Natural killer cell (primary cell): ENCODE results near the gene GATB. TPM values are rescaled to one million over a fixed set of nuclear protein-coding genes. Genes with fewer than 3 reads are reported as not detected.

Experiments
- ATAC-seq, 3 donors: fragments of 150-1000 bp in 2 of 3; fragments of 200-7000 bp in 1 of 3; cut with Tn5 transposase; 1 replicate in 1 of 3; 2 replicates in 2 of 3; pipeline ENCODE4 v1.10.0; 2021; ENCODE audit warnings: mild to moderate bottlenecking in 2 of 3, moderate library complexity in 2 of 3
- DNase-seq, 2 donors: peaks; one replicate each; pipeline versions ENCODE4 v3.0.0 to v3.0.0-alpha.2; 2013 to 2021; ENCODE audit warnings: mixed read lengths in 1 of 2
- H3K27ac ChIP-seq: one replicate; pipeline ENCODE4 v1.5.1; 2013; ENCODE audit warnings: mild to moderate bottlenecking, low read length
- H3K27me3 ChIP-seq: one replicate; pipeline ENCODE4 v1.6.1; 2013; ENCODE audit warnings: low read length; ENCODE audit not compliant: control insufficient read depth, insufficient read depth
- H3K36me3 ChIP-seq: one replicate; pipeline ENCODE4 v1.6.1; 2013; ENCODE audit warnings: low read length; ENCODE audit not compliant: control insufficient read depth, insufficient read depth
- H3K4me1 ChIP-seq: one replicate; pipeline ENCODE4 v1.6.1; 2013; ENCODE audit warnings: low read length; ENCODE audit not compliant: control insufficient read depth, insufficient read depth
- H3K4me3 ChIP-seq: one replicate; pipeline ENCODE4 v1.5.1; 2013; ENCODE audit warnings: low read length
- H3K9me3 ChIP-seq: one replicate; pipeline ENCODE4 v1.6.1; 2013; ENCODE audit warnings: low read length; ENCODE audit not compliant: control insufficient read depth, insufficient read depth
- H3K27ac Mint-ChIP-seq, 2 donors: one replicate each; pipeline ENCODE4 v1.8.0; 2022; ENCODE audit warnings: mild to moderate bottlenecking in 2 of 2, mixed read lengths in 2 of 2, moderate library complexity in 1 of 2
- H3K27me3 Mint-ChIP-seq, 2 donors: one replicate each; pipeline ENCODE4 v1.8.0; 2022; ENCODE audit warnings: low read depth in 2 of 2, mixed read lengths in 2 of 2
- H3K36me3 Mint-ChIP-seq: one replicate; pipeline ENCODE4 v1.8.0; 2022; ENCODE audit warnings: mixed read lengths
- H3K4me1 Mint-ChIP-seq, 2 donors: one replicate each; pipeline ENCODE4 v1.8.0; 2022; ENCODE audit warnings: mixed read lengths in 2 of 2
- H3K4me3 Mint-ChIP-seq: one replicate; pipeline ENCODE4 v1.8.0; 2022; ENCODE audit warnings: mild to moderate bottlenecking, moderate library complexity, mixed read lengths
- H3K9me3 Mint-ChIP-seq, 2 donors: one replicate each; pipeline ENCODE4 v1.8.0; 2022; ENCODE audit warnings: mixed read lengths in 2 of 2
- CTCF ChIP-seq: fragments of 200-600 bp; IDR thresholded peaks from one replicate; pipeline ENCODE4 v1.8.0; 2022; ENCODE audit warnings: antibody characterized with exemption
- WGBS: methylation state at CpG from one replicate; pipeline ENCODE4 v1.1.7; 2013; ENCODE audit warnings: missing lambda C conversion rate; ENCODE audit not compliant: insufficient coverage; 5-methylcytosine and 5-hydroxymethylcytosine counted together
- intact Hi-C: fragments of 100-400 bp; cut with micrococcal nuclease; formaldehyde crosslinking; loops from one replicate; pipeline ENCODE4 v1.14.2; 2022
- total RNA-seq, 4 donors: library from RNA; stranded (reverse); fragments of 120-200 nt in 1 of 4; gene quantifications; one replicate each; pipeline versions ENCODE4 v1.2.3 to v1.2.4, GENCODE V29; 2013 to 2022

GATB gene
- total RNA-seq, 3 donors from 2014 or later (not counting 1 experiment from before 2014, with no cell fraction given), result 5.6 to 7.2 (median 6.3) TPM

- WGBS, result 75% methylated on average over 1 of the region's 1 CpG
- Mint-ChIP-seq H3K9me3 (no peaks in the 10 kb centered on the region), H3K27ac (no peak overlapping the region), H3K4me3 (no peak overlapping the region), H3K4me1 (no peaks in the 10 kb centered on the region), H3K27me3 (peaks cover 9% of the 10 kb centered on the region in 2 donors), H3K36me3 (no peaks in the 10 kb centered on the region)
- Histone ChIP-seq H3K4me3 (no peak overlapping the region), H3K4me1 (no peaks in the 10 kb centered on the region), H3K27ac (no peak overlapping the region), H3K27me3 (no peaks in the 10 kb centered on the region), H3K9me3 (no peaks in the 10 kb centered on the region), H3K36me3 (no peaks in the 10 kb centered on the region)
- no peak for TF ChIP-seq CTCF
- intact Hi-C loops, result no loop called here
- DNase-seq (no peak), ATAC-seq (no peak)
Observed at GRCh38 chr4:151804821-151805220, 44.0 kb upstream of the GATB start.

- Mint-ChIP-seq H3K27ac (no peak overlapping the region), H3K4me1 (no peaks in the 10 kb centered on the region), H3K4me3 (no peak overlapping the region), H3K36me3 (no peaks in the 10 kb centered on the region), H3K27me3 (peaks cover 3 to 7% of the 10 kb centered on the region in 2 donors), H3K9me3 (no peaks in the 10 kb centered on the region)
- WGBS, result 86% methylated on average over 4 of the region's 4 CpGs
- H3K4me3 ChIP-seq, result no peak overlapping the region
- no peak overlapping the region for H3K27ac ChIP-seq
- H3K27me3 ChIP-seq, result no peaks in the 10 kb centered on the region
- H3K9me3 ChIP-seq, result no peaks in the 10 kb centered on the region
- no peaks in the 10 kb centered on the region for H3K36me3 ChIP-seq
- no peak for DNase-seq
- no peaks in the 10 kb centered on the region for H3K4me1 ChIP-seq
- ATAC-seq, result no peak
- intact Hi-C loops, result no loop called here
- no peak for TF ChIP-seq CTCF
Observed at GRCh38 chr4:151804086-151804630, 43.4 kb upstream of the GATB start.

GRCh38 chr4:151803246-151803645 is 42.4 kb upstream of the GATB start:
- Mint-ChIP-seq H3K4me1 (no peaks in the 10 kb centered on the region), H3K4me3 (no peak overlapping the region), H3K9me3 (no peaks in the 10 kb centered on the region), H3K27me3 (peaks cover 4 to 6% of the 10 kb centered on the region in 2 donors), H3K36me3 (no peaks in the 10 kb centered on the region), H3K27ac (no peak overlapping the region)
- no peak overlapping the region for H3K27ac ChIP-seq
- intact Hi-C loops, result no loop called here
- no peaks in the 10 kb centered on the region for H3K27me3 ChIP-seq
- no peak for DNase-seq
- TF ChIP-seq CTCF, result no peak
- no peak overlapping the region for H3K4me3 ChIP-seq
- no peaks in the 10 kb centered on the region for H3K36me3 ChIP-seq
- ATAC-seq, result no peak
- 88% methylated on average over 4 of the region's 4 CpGs for WGBS
- H3K4me1 ChIP-seq, result no peaks in the 10 kb centered on the region
- no peaks in the 10 kb centered on the region for H3K9me3 ChIP-seq
